ENCODE results near the gene HEMK1. TPM values are rescaled to one million over a fixed set of nuclear protein-coding genes. Genes with fewer than 3 reads are reported as not detected.

The HEMK1 gene
- total and polyA plus RNA-seq, 2 of the 8 experiments (the other 6 are each of a cell fraction or from before 2014, with no cell fraction given): 9.7 to 10.6 TPM

DNA sequence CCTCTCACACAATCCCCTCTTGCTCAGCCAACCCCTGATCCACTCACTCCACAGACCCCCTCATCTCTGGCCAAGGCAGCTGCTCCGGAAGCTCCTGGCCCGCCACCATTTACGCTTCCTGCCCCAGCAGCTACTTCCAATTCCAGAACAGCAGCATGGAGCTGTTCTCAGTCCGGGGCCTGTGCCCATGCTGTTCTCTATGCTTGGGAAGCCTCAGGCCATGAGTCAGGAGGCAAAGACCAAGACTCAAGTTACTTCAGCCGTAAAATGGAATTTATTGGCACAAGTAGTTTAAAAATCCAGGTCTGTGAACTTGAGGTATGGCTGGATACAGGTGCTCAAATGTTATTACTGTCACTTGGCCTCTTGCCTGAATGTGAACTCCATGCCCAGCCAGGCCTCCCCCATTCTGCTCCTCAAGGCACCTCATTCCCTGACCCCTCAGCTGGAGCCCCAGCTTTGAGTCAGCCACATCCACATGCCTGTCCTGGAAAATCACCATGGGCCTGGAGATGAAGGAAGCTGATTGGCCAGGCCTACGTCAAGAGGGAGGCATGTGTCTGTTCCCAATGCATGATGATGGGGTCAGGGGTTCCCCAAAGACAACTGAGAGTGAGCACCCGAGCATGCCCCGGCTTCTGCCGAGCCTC lies 34.5 kb upstream of the HEMK1 start:
- H3K56ac ChIP-seq (replicated peaks; ENCODE audit: insufficient read length, low read depth, low read length): no peak overlapping the region
- WGBS, 2 experiments (ENCODE audit: extremely low coverage in 1 of 2, insufficient coverage in 1 of 2, insufficient read length in 1 of 2, insufficient replicate concordance in 2 of 2, low coverage in 1 of 2, low lambda C conversion rate in 2 of 2, missing lambda C conversion rate in 1 of 2): 94% methylated on average over 9 of the region's 9 CpGs; no CpG with 5 or more reads in 1 of the 2 experiments
- no peak overlapping the region for H3K14ac ChIP-seq (ENCODE audit: insufficient read length)
- H3K9ac ChIP-seq (replicated peaks in 1 of 4; ENCODE audit: extremely low read depth in 1 of 4, low read depth in 3 of 4, low read length in 3 of 4): no peak overlapping the region
- H2BK12ac ChIP-seq (ENCODE audit: low read depth, low read length): 0 out of 2 replicates have a peak overlapping the region, but pooled peaks have one; percentile 50
- no peak overlapping the region for H2BK15ac ChIP-seq (ENCODE audit: low read length)
- H3K79me1 ChIP-seq (ENCODE audit: low read depth, low read length): no peaks in the 10 kb centered on the region
- peaks cover 8 to 23% (median 14%) of the 10 kb centered on the region in 4 experiments for H3K4me1 ChIP-seq (replicated peaks in 1 of 4; ENCODE audit: control insufficient read depth in 3 of 4, insufficient read depth in 4 of 4, low read length in 3 of 4)
- H4K8ac ChIP-seq (ENCODE audit: extremely low read depth, insufficient read depth, low read length): no peak overlapping the region; the same call in 1 of the 2 replicates
- CTCF ChIA-PET (ENCODE audit: partially characterized antibody): interaction anchor here (0.6 to 24.6 kb wide), 11 partner anchors 8 to 188 kb away, joined by 3 to 473 read pairs (median 7); no protein-coding TSS in a partner anchor
- H3K9me3 ChIP-seq (ENCODE audit: insufficient read depth in 2 of 2, low read depth in 1 of 2, low read length in 1 of 2): no peaks in the 10 kb centered on the region
- H3K27ac ChIP-seq (ENCODE audit: low read depth, low read length): no peak overlapping the region
- H2AK5ac ChIP-seq (ENCODE audit: low read depth, low read length): no peak overlapping the region
- H3K4me3 ChIP-seq (ENCODE audit: extremely low read depth in 1 of 4, insufficient read depth in 2 of 4, low read depth in 3 of 4, low read length in 4 of 4): no peak overlapping the region
- no peak overlapping the region for H2BK20ac ChIP-seq (ENCODE audit: low read length)
- no peaks in the 10 kb centered on the region for H3K36me3 ChIP-seq (ENCODE audit: control insufficient read depth in 2 of 4, insufficient read depth in 4 of 4, low read length in 3 of 4)
- no peak overlapping the region for H3K4me2 ChIP-seq (ENCODE audit: insufficient read depth in 1 of 2, low read depth in 2 of 2, low read length in 2 of 2)
- H3K4ac ChIP-seq (replicated peaks; ENCODE audit: insufficient read length, low read depth, low read length): no peak overlapping the region
- no peaks in the 10 kb centered on the region for H4K20me1 ChIP-seq (replicated peaks in 1 of 2; ENCODE audit: control insufficient read depth in 1 of 2, insufficient read depth in 2 of 2, low read length in 2 of 2)
- DNase-seq (ENCODE audit: low read depth in 1 of 2, low spot score in 2 of 2) (no peak), FAIRE-seq (no peak)
- H2BK120ac ChIP-seq (replicated peaks; ENCODE audit: low read depth, low read length): no peak overlapping the region
- POLR2A ChIA-PET (ENCODE audit: partially characterized antibody): interaction anchor here (1.3 to 1.4 kb wide), 3 partner anchors 31 to 87 kb away, joined by 3 read pairs; partner anchors contain the start of gene CACNA2D2
- H3K23me2 ChIP-seq (ENCODE audit: low read depth, low read length): peaks cover 1% of the 10 kb centered on the region; the same call in 1 of the 2 replicates
- no peak overlapping the region for H2BK5ac ChIP-seq (ENCODE audit: low read depth, low read length)
- no peaks in the 10 kb centered on the region for H3K79me2 ChIP-seq (ENCODE audit: control insufficient read depth in 1 of 2, insufficient read depth in 2 of 2, low read length in 2 of 2)
- H4K5ac ChIP-seq (ENCODE audit: insufficient read length, low read depth, low read length): no peak overlapping the region
- H2AFZ ChIP-seq (ENCODE audit: low read length): no peak overlapping the region
- no peak overlapping the region for H3K23ac ChIP-seq (ENCODE audit: insufficient read length)
- peaks cover 0 to 15% (median 11%) of the 10 kb centered on the region in 4 experiments; a peak in 5 of 7 replicates for H3K27me3 ChIP-seq (replicated peaks in 1 of 4; ENCODE audit: control insufficient read depth in 3 of 4, extremely low read depth in 1 of 4, insufficient read depth in 3 of 4, low read length in 3 of 4)
- H4K91ac ChIP-seq (replicated peaks; ENCODE audit: insufficient read length, low read length): no peak overlapping the region
- H3K18ac ChIP-seq (ENCODE audit: extremely low read depth, low read length): no peak overlapping the region; the same call in 1 of the 2 replicates
- TF ChIP-seq HDAC2 (IDR thresholded peaks at IDR 0.05; ENCODE audit: borderline replicate concordance in 1 of 2, low read depth in 2 of 2, low read length in 2 of 2): no peak
- no peak for TF ChIP-seq TEAD4 (IDR thresholded peaks at IDR 0.05; ENCODE audit: low read depth, low read length)
- TF ChIP-seq, protein P1, sequence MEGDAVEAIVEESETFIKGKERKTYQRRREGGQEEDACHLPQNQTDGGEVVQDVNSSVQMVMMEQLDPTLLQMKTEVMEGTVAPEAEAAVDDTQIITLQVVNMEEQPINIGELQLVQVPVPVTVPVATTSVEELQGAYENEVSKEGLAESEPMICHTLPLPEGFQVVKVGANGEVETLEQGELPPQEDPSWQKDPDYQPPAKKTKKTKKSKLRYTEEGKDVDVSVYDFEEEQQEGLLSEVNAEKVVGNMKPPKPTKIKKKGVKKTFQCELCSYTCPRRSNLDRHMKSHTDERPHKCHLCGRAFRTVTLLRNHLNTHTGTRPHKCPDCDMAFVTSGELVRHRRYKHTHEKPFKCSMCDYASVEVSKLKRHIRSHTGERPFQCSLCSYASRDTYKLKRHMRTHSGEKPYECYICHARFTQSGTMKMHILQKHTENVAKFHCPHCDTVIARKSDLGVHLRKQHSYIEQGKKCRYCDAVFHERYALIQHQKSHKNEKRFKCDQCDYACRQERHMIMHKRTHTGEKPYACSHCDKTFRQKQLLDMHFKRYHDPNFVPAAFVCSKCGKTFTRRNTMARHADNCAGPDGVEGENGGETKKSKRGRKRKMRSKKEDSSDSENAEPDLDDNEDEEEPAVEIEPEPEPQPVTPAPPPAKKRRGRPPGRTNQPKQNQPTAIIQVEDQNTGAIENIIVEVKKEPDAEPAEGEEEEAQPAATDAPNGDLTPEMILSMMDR (IDR thresholded peaks at IDR 0.05; ENCODE audit: control extremely low read depth in 1 of 3, insufficient read depth in 1 of 3, low read depth in 1 of 3, low read length in 3 of 3): no peak
- TF ChIP-seq SP2 (IDR thresholded peaks at IDR 0.05; ENCODE audit: low read length): no peak
- no peak for TF ChIP-seq ZNF274 (IDR thresholded peaks at IDR 0.05; ENCODE audit: borderline replicate concordance, extremely low read depth, low read length)
- TF ChIP-seq SIN3A (conservative IDR thresholded peaks at IDR 0.05 in 1 of 2, IDR thresholded peaks at IDR 0.05 in 1 of 2; ENCODE audit: low read depth in 1 of 2, low read length in 2 of 2): no peak
- TF ChIP-seq MAFK (IDR thresholded peaks at IDR 0.05; ENCODE audit: low read depth, low read length): no peak
- no peak for TF ChIP-seq KDM5A (IDR thresholded peaks at IDR 0.05; ENCODE audit: low read length)
